PC-3 (cell line): Measurements from ENCODE around the gene PTPRA. TPM values are rescaled to one million over a fixed set of nuclear protein-coding genes. Genes with fewer than 3 reads are reported as not detected.
A peak's percentile ranks its signal among the peaks of the same experiment; 100 is the strongest.

Experiments
- ATAC-seq: fragments of 200-7000 bp; cut with Tn5 transposase; 2 replicates; pipeline ENCODE4 v1.9.1; 2020; ENCODE audit warnings: mild to moderate bottlenecking, moderate library complexity
- BruUV-seq: library from RNA; stranded (reverse); fragments of 400-500 nt; replicated peaks from 2 replicates; lab custom pipeline; 2021; lab: Mats Ljungman, UMichigan
- CTCF ChIA-PET: fragments of 300-600 bp; sonication (Branson Sonifier 250); formaldehyde crosslinking; loops from one replicate; lab custom pipeline; 2022; ENCODE audit warnings: antibody characterized with exemption; lab: Charles Lee
- POLR2A ChIA-PET: fragments of 300-600 bp; sonication (Branson Sonifier 250); formaldehyde crosslinking; loops from one replicate; lab custom pipeline; 2022; ENCODE audit warnings: antibody characterized with exemption; ENCODE audit not compliant: unreplicated experiment; lab: Charles Lee
- DNase-seq: peaks from one replicate; pipeline ENCODE4 v3.0.0-alpha.2; 2015
- H2AFZ ChIP-seq: fragments of 300-600 bp; sonication (generic); 2 replicates; pipeline ENCODE4 v1.6.0; 2016; ENCODE audit warnings: antibody characterized with exemption, low read length
- H3F3A ChIP-seq: fragments of 300-600 bp; sonication (generic); one replicate; pipeline ENCODE4 v1.6.0; 2017; ENCODE audit warnings: antibody characterized with exemption, low read length, control low read depth, mild to moderate bottlenecking; ENCODE audit not compliant: unreplicated experiment
- H3K27ac ChIP-seq: fragments of 300-600 bp; sonication (generic); 2 replicates; pipeline ENCODE4 v1.5.1; 2016; ENCODE audit warnings: mild to moderate bottlenecking, low read length
- H3K27me3 ChIP-seq: fragments of 300-600 bp; sonication (generic); 2 replicates; pipeline ENCODE4 v1.6.1; 2016; ENCODE audit warnings: low read length, mixed read lengths
- H3K36me3 ChIP-seq: fragments of 300-600 bp; sonication (generic); 2 replicates; pipeline ENCODE4 v1.6.1; 2016; ENCODE audit warnings: low read depth, mixed run types, low read length, mixed read lengths
- H3K4me1 ChIP-seq: fragments of 300-600 bp; sonication (generic); 2 replicates; pipeline ENCODE4 v1.5.1; 2016; ENCODE audit warnings: low read length; ENCODE audit not compliant: insufficient read depth
- H3K4me2 ChIP-seq: fragments of 300-600 bp; sonication (generic); 2 replicates; pipeline ENCODE4 v1.6.0; 2016; ENCODE audit warnings: low read length
- H3K4me3 ChIP-seq: fragments of 300-600 bp; sonication (generic); 2 replicates; pipeline ENCODE4 v1.5.1; 2016; ENCODE audit warnings: mild to moderate bottlenecking, low read length, mixed read lengths
- H3K79me2 ChIP-seq: fragments of 300-600 bp; sonication (generic); 2 replicates; pipeline ENCODE4 v1.6.1; 2017; ENCODE audit warnings: low read length, mixed read lengths
- H3K9ac ChIP-seq: fragments of 300-600 bp; sonication (generic); 2 replicates; pipeline ENCODE4 v1.6.0; 2016; ENCODE audit warnings: mild to moderate bottlenecking, low read length
- H3K9me2 ChIP-seq: fragments of 300-600 bp; sonication (generic); replicated peaks from 2 replicates; pipeline ENCODE4 v1.6.1; 2016; ENCODE audit warnings: mixed run types, low read length, mixed read lengths
- H3K9me3 ChIP-seq: fragments of 300-600 bp; sonication (generic); 2 replicates; pipeline ENCODE4 v1.6.1; 2016; ENCODE audit warnings: low read length, mixed read lengths
- H4K20me1 ChIP-seq: fragments of 300-600 bp; sonication (generic); 2 replicates; pipeline ENCODE4 v1.6.1; 2016; ENCODE audit warnings: low read length, mixed read lengths
- EZH2 ChIP-seq: fragments of 300-600 bp; sonication (generic); IDR thresholded peaks from one replicate; pipeline ENCODE4 v1.6.1; 2017; ENCODE audit warnings: antibody characterized with exemption, mild to moderate bottlenecking, low read length; ENCODE audit not compliant: unreplicated experiment
- EZH2phosphoT487 ChIP-seq: fragments of 300-600 bp; sonication (generic); IDR thresholded peaks from 2 replicates; pipeline ENCODE4 v1.6.1; 2018; ENCODE audit warnings: mild to moderate bottlenecking, antibody characterized with exemption, low read length, borderline replicate concordance
- intact Hi-C: fragments of 100-400 bp; cut with micrococcal nuclease; formaldehyde crosslinking; loops from 2 replicates; pipeline ENCODE4 v1.9.0; 2023
- total RNA-seq: library from RNA; depleted of rRNA; stranded (reverse); fragments of >200 nt; gene quantifications from 2 replicates; pipeline ENCODE4 v1.2.3, GENCODE V29; 2014
- TF ChIP-seq, protein P1 (sequence below): fragments of 300-600 bp; sonication (generic); conservative IDR thresholded peaks from 2 replicates; pipeline ENCODE4 v1.5.1; 2017; ENCODE audit warnings: antibody characterized with exemption, low read depth, mild to moderate bottlenecking, low read length

Gene PTPRA
- total RNA-seq, 1 experiment from 2014 or later, result 35.0 TPM

DNA sequence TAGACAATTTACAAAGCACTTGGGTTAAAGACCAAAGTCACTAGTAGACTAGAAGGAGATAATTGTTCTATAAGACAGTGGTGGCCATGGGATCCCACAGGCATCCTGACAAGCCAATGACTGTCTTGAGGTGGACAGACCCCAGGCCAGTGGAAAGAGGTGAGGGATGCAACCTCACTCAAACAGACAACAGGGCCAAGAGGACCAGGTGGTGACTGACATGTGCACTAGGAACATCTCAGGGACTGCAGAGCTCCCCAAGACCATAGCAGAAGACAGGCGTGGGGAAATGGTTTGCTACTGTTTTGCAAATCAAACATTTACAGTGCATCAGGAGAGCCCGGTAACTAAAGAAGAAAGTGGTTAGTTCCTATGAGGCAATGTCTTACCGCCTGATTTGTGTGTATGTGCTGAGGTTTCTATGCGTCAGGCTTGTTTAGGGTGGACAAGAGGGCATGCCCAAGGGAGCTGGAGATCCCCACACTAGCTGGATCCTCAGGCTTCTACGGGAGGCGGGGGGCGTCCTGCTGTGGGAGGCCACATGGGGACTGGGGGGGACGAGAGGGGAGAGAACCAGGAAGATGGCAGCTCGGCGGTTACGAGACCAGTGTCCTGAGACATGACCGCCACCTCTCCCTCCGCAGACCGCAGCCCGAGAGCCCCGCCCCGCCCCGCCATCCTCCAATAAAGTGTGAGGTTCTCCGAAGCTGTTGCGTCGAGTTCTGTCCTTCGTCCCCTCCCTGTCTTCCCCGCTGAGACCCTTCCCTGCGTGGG is 171.9 kb downstream of the PTPRA start:
- peak; percentile 45 for DNase-seq
- Histone ChIP-seq H3K27ac (peak overlapping the region; percentile 11), H3K9ac (peak overlapping the region; percentile 90), H3K4me2 (peak overlapping the region; percentile 87), H3K4me1 (peaks cover 21% of the 10 kb centered on the region), H3K4me3 (peak overlapping the region; percentile 93), H4K20me1 (peaks cover 9% of the 10 kb centered on the region), H3K36me3 (peaks cover 26% of the 10 kb centered on the region), H3F3A (no peaks in the 10 kb centered on the region), H2AFZ (peak overlapping the region; percentile 84), H3K27me3 (no peaks in the 10 kb centered on the region), H3K79me2 (peaks cover 22% of the 10 kb centered on the region), H3K9me3 (no peaks in the 10 kb centered on the region), H3K9me2 (no peaks in the 10 kb centered on the region)
- BruUV-seq, result TSS peak; percentile 67
- intact Hi-C loops, result no loop called here
- POLR2A ChIA-PET, result no interaction called here
- CTCF ChIA-PET, result interaction anchor here (0.6 kb wide), 3 partner anchors 8 to 375 kb away, joined by 3 to 14 read pairs (median 3); no protein-coding TSS in a partner anchor
- TF ChIP-seq EZH2, result no peak
- TF ChIP-seq, protein P1, sequence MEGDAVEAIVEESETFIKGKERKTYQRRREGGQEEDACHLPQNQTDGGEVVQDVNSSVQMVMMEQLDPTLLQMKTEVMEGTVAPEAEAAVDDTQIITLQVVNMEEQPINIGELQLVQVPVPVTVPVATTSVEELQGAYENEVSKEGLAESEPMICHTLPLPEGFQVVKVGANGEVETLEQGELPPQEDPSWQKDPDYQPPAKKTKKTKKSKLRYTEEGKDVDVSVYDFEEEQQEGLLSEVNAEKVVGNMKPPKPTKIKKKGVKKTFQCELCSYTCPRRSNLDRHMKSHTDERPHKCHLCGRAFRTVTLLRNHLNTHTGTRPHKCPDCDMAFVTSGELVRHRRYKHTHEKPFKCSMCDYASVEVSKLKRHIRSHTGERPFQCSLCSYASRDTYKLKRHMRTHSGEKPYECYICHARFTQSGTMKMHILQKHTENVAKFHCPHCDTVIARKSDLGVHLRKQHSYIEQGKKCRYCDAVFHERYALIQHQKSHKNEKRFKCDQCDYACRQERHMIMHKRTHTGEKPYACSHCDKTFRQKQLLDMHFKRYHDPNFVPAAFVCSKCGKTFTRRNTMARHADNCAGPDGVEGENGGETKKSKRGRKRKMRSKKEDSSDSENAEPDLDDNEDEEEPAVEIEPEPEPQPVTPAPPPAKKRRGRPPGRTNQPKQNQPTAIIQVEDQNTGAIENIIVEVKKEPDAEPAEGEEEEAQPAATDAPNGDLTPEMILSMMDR, result no peak
- no peak for TF ChIP-seq EZH2phosphoT487
- peak; percentile 73 for ATAC-seq

DNA sequence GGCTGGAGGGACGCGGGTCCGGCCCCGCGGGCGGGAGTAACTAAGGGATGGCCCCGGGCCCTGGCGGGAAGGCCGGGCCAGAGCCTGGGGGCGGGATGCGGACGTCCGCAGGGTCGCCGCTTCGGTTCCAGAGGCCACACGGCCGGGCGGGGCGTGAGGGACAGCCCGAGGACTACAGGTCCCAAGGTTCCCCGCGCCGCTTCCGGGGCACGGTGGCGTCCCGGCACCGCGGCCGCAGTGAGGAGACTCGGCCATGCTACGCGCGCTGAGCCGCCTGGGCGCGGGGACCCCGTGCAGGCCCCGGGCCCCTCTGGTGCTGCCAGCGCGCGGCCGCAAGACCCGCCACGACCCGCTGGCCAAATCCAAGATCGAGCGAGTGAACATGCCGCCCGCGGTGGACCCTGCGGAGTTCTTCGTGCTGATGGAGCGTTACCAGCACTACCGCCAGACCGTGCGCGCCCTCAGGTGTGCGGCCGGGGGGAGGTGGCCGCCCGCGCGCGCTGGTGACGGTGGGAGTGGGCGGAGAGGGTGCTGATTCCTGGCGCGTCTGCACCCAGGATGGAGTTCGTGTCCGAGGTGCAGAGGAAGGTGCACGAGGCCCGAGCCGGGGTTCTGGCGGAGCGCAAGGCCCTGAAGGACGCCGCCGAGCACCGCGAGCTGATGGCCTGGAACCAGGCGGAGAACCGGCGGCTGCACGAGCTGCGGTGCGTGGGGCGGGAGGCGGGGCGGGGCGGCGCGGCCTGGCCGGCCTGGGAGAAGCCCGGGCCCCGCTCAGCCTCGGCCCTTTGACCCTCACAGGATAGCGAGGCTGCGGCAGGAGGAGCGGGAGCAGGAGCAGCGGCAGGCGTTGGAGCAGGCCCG is 172.8 kb downstream of the PTPRA start, which contains the start of gene MRPS26:
Gene MRPS26 (plus strand): TSS at position 237 of the 861 bp plus-strand sequence. CDS start 17 bp downstream, at position 254.
- BruUV-seq, result no TSS peak

More for the DNA sequence above, 172.8 kb downstream of the PTPRA start, which contains the start of gene MRPS26:
- DNase-seq (peak; percentile 91), ATAC-seq (peak; percentile 92)
- peaks cover 26% of the 10 kb centered on the region for H3K36me3 ChIP-seq
- H3K4me2 ChIP-seq, result peak within 1 kb of the TSS; percentile 87
- intact Hi-C loops, result loop anchor here (1.0 kb wide), 1 partner anchor 8 kb away; no protein-coding TSS in a partner anchor
- ChIA-PET POLR2A (no interaction called here), CTCF (interaction anchor here (0.6 kb wide), 2 partner anchors 270 to 374 kb away, joined by 3 read pairs; no protein-coding TSS in a partner anchor)
- TF ChIP-seq EZH2phosphoT487 (no peak), EZH2 (no peak)
- TF ChIP-seq, protein P1, result no peak
- peaks cover 22% of the 10 kb centered on the region for H3K79me2 ChIP-seq
- H3K4me3 ChIP-seq, result peak within 1 kb of the TSS; percentile 93
- H2AFZ ChIP-seq, result peak within 1 kb of the TSS; percentile 84
- H4K20me1 ChIP-seq, result peaks cover 9% of the 10 kb centered on the region
- H3F3A ChIP-seq, result no peaks in the 10 kb centered on the region
- peak within 1 kb of the TSS; percentile 90 for H3K9ac ChIP-seq
- H3K9me3 ChIP-seq, result no peaks in the 10 kb centered on the region
- peaks cover 21% of the 10 kb centered on the region for H3K4me1 ChIP-seq
- no peaks in the 10 kb centered on the region for H3K27me3 ChIP-seq
- H3K27ac ChIP-seq, result peak within 1 kb of the TSS; percentile 11
- no peaks in the 10 kb centered on the region for H3K9me2 ChIP-seq
